Panc1 (cell line): ENCODE data around the gene CCNA2. TPM values are rescaled to one million over a fixed set of nuclear protein-coding genes. Genes with fewer than 3 reads are reported as not detected.

ENCODE experiments used
- ATAC-seq: fragments of 200-7000 bp; cut with Tn5 transposase; 2 replicates; pipeline ENCODE4 v1.9.1; 2020; ENCODE audit warnings: mild to moderate bottlenecking, moderate library complexity
- BruUV-seq: library from RNA; stranded (reverse); fragments of 400-500 nt; replicated peaks from 2 replicates; lab custom pipeline; 2021; lab: Mats Ljungman, UMichigan
- CTCF ChIA-PET: fragments of 300-600 bp; sonication (Branson Sonifier 250); formaldehyde crosslinking; loops from one replicate; lab custom pipeline; 2022; ENCODE audit warnings: antibody characterized with exemption; lab: Charles Lee
- POLR2A ChIA-PET: fragments of 300-600 bp; sonication (Branson Sonifier 250); formaldehyde crosslinking; loops from one replicate; lab custom pipeline; 2022; ENCODE audit warnings: antibody characterized with exemption; lab: Charles Lee
- DNase-seq: peaks from one replicate; pipeline ENCODE4 v3.0.0-alpha.2; 2010; ENCODE audit warnings: low read depth, low spot score
- H3K27ac ChIP-seq: 2 replicates; pipeline ENCODE4 v1.5.1; 2011; ENCODE audit warnings: mild to moderate bottlenecking, low read length, inconsistent platforms
- H3K27me3 ChIP-seq: fragments of 200-500 bp; sonication (Bioruptor generic); 2 replicates; pipeline ENCODE4 v1.6.0; 2014; ENCODE audit warnings: low read length, inconsistent platforms; ENCODE audit not compliant: control insufficient read depth, insufficient read depth
- H3K36me3 ChIP-seq: fragments of 200-500 bp; sonication (Bioruptor generic); 2 replicates; pipeline ENCODE4 v1.5.1; 2014; ENCODE audit warnings: inconsistent platforms, mild to moderate bottlenecking, low read length, moderate library complexity; ENCODE audit not compliant: control insufficient read depth, insufficient read depth
- H3K4me1 ChIP-seq: 2 replicates; pipeline ENCODE4 v1.5.1; 2011; ENCODE audit warnings: inconsistent platforms, mild to moderate bottlenecking, low read length, moderate library complexity; ENCODE audit not compliant: control insufficient read depth, insufficient read depth
- H3K4me3 ChIP-seq, 2 experiments: 2 replicates each; pipeline ENCODE4 v1.5.1; 2011 to 2012; ENCODE audit warnings: low read depth in 2 of 2, low read length in 2 of 2, mild to moderate bottlenecking in 2 of 2, inconsistent platforms in 1 of 2, moderate library complexity in 1 of 2
- H3K9me3 ChIP-seq: fragments of 200-500 bp; sonication (Bioruptor generic); 2 replicates; pipeline ENCODE4 v1.5.1; 2014; ENCODE audit warnings: low read depth, mild to moderate bottlenecking, inconsistent platforms, low read length, moderate library complexity; ENCODE audit not compliant: control insufficient read depth, insufficient read depth
- POLR2AphosphoS5 ChIP-seq: IDR thresholded peaks from 2 replicates; pipeline ENCODE4 v1.6.1; 2012; ENCODE audit warnings: mild to moderate bottlenecking, low read depth, low read length, moderate library complexity
- SIN3A ChIP-seq: IDR thresholded peaks from 2 replicates; pipeline ENCODE4 v1.6.1; 2012; ENCODE audit warnings: low read depth, mild to moderate bottlenecking, low read length, moderate library complexity, borderline replicate concordance; ENCODE audit not compliant: insufficient read depth
- TCF7L2 ChIP-seq: IDR thresholded peaks from 2 replicates; pipeline ENCODE4 v1.6.1; 2011; ENCODE audit warnings: mild to moderate bottlenecking, low read depth, low read length, inconsistent platforms
- in situ Hi-C: cut with HindIII; loops from 2 replicates; pipeline ENCODE4 v1.10.0; 2016; ENCODE audit warnings: low sequenced_read_pairs, low pct_unique_long_range_greater_than_20kb
- intact Hi-C: fragments of 100-400 bp; cut with micrococcal nuclease; formaldehyde crosslinking; loops from one replicate; pipeline ENCODE4 v1.10.0; 2022; ENCODE audit not compliant: unreplicated experiment
- total RNA-seq: library from RNA; stranded (reverse); gene quantifications from one replicate; pipeline ENCODE4 v1.2.1, GENCODE V29; 2021; ENCODE audit not compliant: unreplicated experiment
- TF ChIP-seq, protein P1 (sequence below), 2 experiments: IDR thresholded peaks; 2 replicates each; pipeline ENCODE4 v1.6.1; 2011 to 2012; ENCODE audit warnings: low read depth in 2 of 2, control low read depth in 1 of 2, low read length in 1 of 2, mild to moderate bottlenecking in 1 of 2, moderate library complexity in 1 of 2; ENCODE audit not compliant: insufficient read depth in 1 of 2
- TF ChIP-seq, protein P2 (sequence below): fragments of 450-650 bp; IDR thresholded peaks from 2 replicates; pipeline ENCODE4 v1.5.1; 2017; ENCODE audit warnings: mild to moderate bottlenecking

Gene CCNA2
- total RNA-seq, 1 experiment from 2014 or later = 31.8 TPM

GRCh38 chr4:121771869-121772268, 51.8 kb downstream of the CCNA2 start:
- in situ Hi-C loops = no loop called here
- Histone ChIP-seq H3K4me1 (no peaks in the 10 kb centered on the region), H3K36me3 (no peaks in the 10 kb centered on the region), H3K4me3 (no peak overlapping the region), H3K27me3 (0 out of 2 replicates have a peak, but pooled peaks cover 2% of the 10 kb centered on the region), H3K27ac (no peak overlapping the region), H3K9me3 (no peaks in the 10 kb centered on the region)
- DNase-seq = no peak
- no TSS peak for BruUV-seq
- TF ChIP-seq POLR2AphosphoS5 (no peak), TCF7L2 (no peak), SIN3A (no peak)
- TF ChIP-seq, protein P1, sequence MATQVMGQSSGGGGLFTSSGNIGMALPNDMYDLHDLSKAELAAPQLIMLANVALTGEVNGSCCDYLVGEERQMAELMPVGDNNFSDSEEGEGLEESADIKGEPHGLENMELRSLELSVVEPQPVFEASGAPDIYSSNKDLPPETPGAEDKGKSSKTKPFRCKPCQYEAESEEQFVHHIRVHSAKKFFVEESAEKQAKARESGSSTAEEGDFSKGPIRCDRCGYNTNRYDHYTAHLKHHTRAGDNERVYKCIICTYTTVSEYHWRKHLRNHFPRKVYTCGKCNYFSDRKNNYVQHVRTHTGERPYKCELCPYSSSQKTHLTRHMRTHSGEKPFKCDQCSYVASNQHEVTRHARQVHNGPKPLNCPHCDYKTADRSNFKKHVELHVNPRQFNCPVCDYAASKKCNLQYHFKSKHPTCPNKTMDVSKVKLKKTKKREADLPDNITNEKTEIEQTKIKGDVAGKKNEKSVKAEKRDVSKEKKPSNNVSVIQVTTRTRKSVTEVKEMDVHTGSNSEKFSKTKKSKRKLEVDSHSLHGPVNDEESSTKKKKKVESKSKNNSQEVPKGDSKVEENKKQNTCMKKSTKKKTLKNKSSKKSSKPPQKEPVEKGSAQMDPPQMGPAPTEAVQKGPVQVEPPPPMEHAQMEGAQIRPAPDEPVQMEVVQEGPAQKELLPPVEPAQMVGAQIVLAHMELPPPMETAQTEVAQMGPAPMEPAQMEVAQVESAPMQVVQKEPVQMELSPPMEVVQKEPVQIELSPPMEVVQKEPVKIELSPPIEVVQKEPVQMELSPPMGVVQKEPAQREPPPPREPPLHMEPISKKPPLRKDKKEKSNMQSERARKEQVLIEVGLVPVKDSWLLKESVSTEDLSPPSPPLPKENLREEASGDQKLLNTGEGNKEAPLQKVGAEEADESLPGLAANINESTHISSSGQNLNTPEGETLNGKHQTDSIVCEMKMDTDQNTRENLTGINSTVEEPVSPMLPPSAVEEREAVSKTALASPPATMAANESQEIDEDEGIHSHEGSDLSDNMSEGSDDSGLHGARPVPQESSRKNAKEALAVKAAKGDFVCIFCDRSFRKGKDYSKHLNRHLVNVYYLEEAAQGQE (IDR thresholded peaks at IDR 0.05; ENCODE audit: insufficient read depth in 1 of 2, low read depth in 2 of 2, low read length in 1 of 2) = no peak
- TF ChIP-seq, protein P2, sequence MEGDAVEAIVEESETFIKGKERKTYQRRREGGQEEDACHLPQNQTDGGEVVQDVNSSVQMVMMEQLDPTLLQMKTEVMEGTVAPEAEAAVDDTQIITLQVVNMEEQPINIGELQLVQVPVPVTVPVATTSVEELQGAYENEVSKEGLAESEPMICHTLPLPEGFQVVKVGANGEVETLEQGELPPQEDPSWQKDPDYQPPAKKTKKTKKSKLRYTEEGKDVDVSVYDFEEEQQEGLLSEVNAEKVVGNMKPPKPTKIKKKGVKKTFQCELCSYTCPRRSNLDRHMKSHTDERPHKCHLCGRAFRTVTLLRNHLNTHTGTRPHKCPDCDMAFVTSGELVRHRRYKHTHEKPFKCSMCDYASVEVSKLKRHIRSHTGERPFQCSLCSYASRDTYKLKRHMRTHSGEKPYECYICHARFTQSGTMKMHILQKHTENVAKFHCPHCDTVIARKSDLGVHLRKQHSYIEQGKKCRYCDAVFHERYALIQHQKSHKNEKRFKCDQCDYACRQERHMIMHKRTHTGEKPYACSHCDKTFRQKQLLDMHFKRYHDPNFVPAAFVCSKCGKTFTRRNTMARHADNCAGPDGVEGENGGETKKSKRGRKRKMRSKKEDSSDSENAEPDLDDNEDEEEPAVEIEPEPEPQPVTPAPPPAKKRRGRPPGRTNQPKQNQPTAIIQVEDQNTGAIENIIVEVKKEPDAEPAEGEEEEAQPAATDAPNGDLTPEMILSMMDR = no peak
- ChIA-PET CTCF (no interaction called here), POLR2A (no interaction called here)
- intact Hi-C loops = no loop called here
- no peak for ATAC-seq

DNA sequence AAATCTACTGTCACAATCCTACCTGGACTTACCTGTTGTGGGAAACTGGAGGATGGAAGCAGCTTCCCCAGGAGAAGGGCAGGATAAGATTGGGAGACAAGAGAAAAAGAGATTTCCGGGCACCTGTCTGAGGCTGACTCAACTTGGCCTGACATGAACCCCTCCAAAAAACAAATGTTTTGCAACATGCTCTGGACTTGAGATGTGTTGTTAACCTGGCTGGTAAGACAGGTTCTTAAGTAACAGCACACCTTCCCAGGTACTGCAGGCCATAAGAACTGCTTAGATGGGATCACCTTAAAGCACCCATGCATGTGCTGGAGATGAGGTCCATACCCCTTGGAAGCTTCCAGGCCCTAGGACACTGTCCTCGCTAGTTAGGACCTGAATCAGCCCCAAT, 54.3 kb downstream of the CCNA2 start:
- BruUV-seq = no TSS peak
- Histone ChIP-seq H3K27me3 (0 out of 2 replicates have a peak, but pooled peaks cover 4% of the 10 kb centered on the region), H3K4me1 (no peaks in the 10 kb centered on the region), H3K36me3 (no peaks in the 10 kb centered on the region), H3K27ac (no peak overlapping the region), H3K4me3 (no peak overlapping the region), H3K9me3 (no peaks in the 10 kb centered on the region)
- in situ Hi-C loops (no loop called here), intact Hi-C loops (no loop called here)
- ChIA-PET POLR2A (no interaction called here), CTCF (no interaction called here)
- no peak for DNase-seq
- TF ChIP-seq TCF7L2 (no peak), POLR2AphosphoS5 (no peak), SIN3A (no peak)
- TF ChIP-seq, protein P2 = no peak
- TF ChIP-seq, protein P1 (IDR thresholded peaks at IDR 0.05; ENCODE audit: insufficient read depth in 1 of 2, low read depth in 2 of 2, low read length in 1 of 2) = no peak
- no peak for ATAC-seq
